GM18498 (cell line): ENCODE measurements around the gene PPP1R16B.
A peak's percentile ranks its signal among the peaks of the same experiment; 100 is the strongest.

Source experiments
- ATAC-seq: cut with Tn5 transposase; IDR thresholded peaks from one replicate; pipeline ENCODE4 v1.9.1; 2021; ENCODE audit warnings: mild to moderate bottlenecking, moderate library complexity; ENCODE audit not compliant: unreplicated experiment

PPP1R16B gene

GRCh38 chr20:38961530-38962043 is 156.1 kb downstream of the PPP1R16B start:
- no peak for ATAC-seq

GRCh38 chr20:38962044-38962927 is 156.8 kb downstream of the PPP1R16B start, which contains the start of gene DHX35:
DHX35 (plus strand) TSS chr20:38962344; CDS start chr20:38962368, 24 bp downstream.
- ATAC-seq, result peak; percentile 97

GRCh38 chr20:38962928-38963401 is 157.5 kb downstream of the PPP1R16B start:
- ATAC-seq, result no peak

- ATAC-seq, result no peak
Observed at GRCh38 chr20:38963745-38964144, 158.2 kb downstream of the PPP1R16B start.

GRCh38 chr20:38965264-38965663 is 159.8 kb downstream of the PPP1R16B start:
- no peak for ATAC-seq

- no peak for ATAC-seq
Observed at GRCh38 chr20:38968090-38968489, 162.6 kb downstream of the PPP1R16B start.

- no peak for ATAC-seq
Observed at GRCh38 chr20:38969708-38970107, 164.2 kb downstream of the PPP1R16B start.

- no peak for ATAC-seq
Observed at GRCh38 chr20:38970302-38970701, 164.8 kb downstream of the PPP1R16B start.
